Testis (tissue), 2 donors: Measurements from ENCODE around the gene REEP5.

ENCODE experiments used
- CTCF ChIP-seq, 3 experiments: fragments of 450-650 bp in 2 of 3; fragments of 200-600 bp in 1 of 3; sonication (generic) in 1 of 3; IDR thresholded peaks; one replicate each; pipeline ENCODE4 v1.5.1; 2016 to 2019; ENCODE audit warnings: antibody characterized with exemption in 3 of 3, mild to moderate bottlenecking in 2 of 3, moderate library complexity in 1 of 3
- POLR2A ChIP-seq: fragments of 450-650 bp; IDR thresholded peaks from one replicate; pipeline ENCODE4 v1.6.1; 2017; ENCODE audit warnings: antibody characterized with exemption, mild to moderate bottlenecking, moderate library complexity

- TF ChIP-seq CTCF (IDR thresholded peaks at IDR 0.05) (peak in 2 of 3 experiments; percentile 45 to 54), POLR2A (no peak)
Measured at GRCh38 chr5:112848116-112848811, 73.8 kb downstream of the REEP5 start.
